HG02840 (cell line): ENCODE measurements around the gene UTS2B.

Experiments used
- ATAC-seq: cut with Tn5 transposase; IDR thresholded peaks from one replicate; pipeline ENCODE4 v1.9.1; 2021; ENCODE audit warnings: mild to moderate bottlenecking, moderate library complexity, moderate number of reproducible peaks; ENCODE audit not compliant: unreplicated experiment, low FRiP score

The UTS2B gene

GRCh38 chr3:191353022-191353777 lies 22.9 kb upstream of the UTS2B start:
- ATAC-seq, result no peak

GRCh38 chr3:191352014-191352413 lies 21.7 kb upstream of the UTS2B start:
- no peak for ATAC-seq

- no peak for ATAC-seq
Measured at GRCh38 chr3:191350396-191351090, 20.2 kb upstream of the UTS2B start.

- no peak for ATAC-seq
Measured at GRCh38 chr3:191348098-191348497, 17.8 kb upstream of the UTS2B start.

GRCh38 chr3:191347228-191347627 lies 16.9 kb upstream of the UTS2B start:
- no peak for ATAC-seq

- no peak for ATAC-seq
Measured at GRCh38 chr3:191345334-191345733, 15.0 kb upstream of the UTS2B start.

GRCh38 chr3:191343913-191344312 lies 13.6 kb upstream of the UTS2B start:
- no peak for ATAC-seq

GRCh38 chr3:191343115-191343514 lies 12.8 kb upstream of the UTS2B start:
- ATAC-seq, result no peak

GRCh38 chr3:191342411-191342810 lies 12.1 kb upstream of the UTS2B start:
- ATAC-seq, result no peak

- ATAC-seq, result no peak
Measured at GRCh38 chr3:191342006-191342405, 11.7 kb upstream of the UTS2B start.

GRCh38 chr3:191340966-191341365 lies 10.6 kb upstream of the UTS2B start:
- ATAC-seq, result no peak

- no peak for ATAC-seq
Measured at GRCh38 chr3:191340351-191340750, 10.0 kb upstream of the UTS2B start.

GRCh38 chr3:191339316-191339917 lies 9.1 kb upstream of the UTS2B start:
- no peak for ATAC-seq

GRCh38 chr3:191338177-191338488 lies 7.8 kb upstream of the UTS2B start:
- no peak for ATAC-seq

- ATAC-seq, result no peak
Measured at GRCh38 chr3:191336833-191337232, 6.5 kb upstream of the UTS2B start.

- ATAC-seq, result no peak
Measured at GRCh38 chr3:191334346-191334893, 4.1 kb upstream of the UTS2B start.

- ATAC-seq, result no peak
Measured at GRCh38 chr3:191333298-191333880, 3.1 kb upstream of the UTS2B start.

GRCh38 chr3:191331388-191331787 lies 1.1 kb upstream of the UTS2B start:
- no peak for ATAC-seq

GRCh38 chr3:191330530-191331048 lies 263 bp upstream of the UTS2B start:
- no peak for ATAC-seq

- peak; percentile 80 for ATAC-seq
Measured at GRCh38 chr3:191328962-191329653, 1.2 kb downstream of the UTS2B start, which contains the start of gene CCDC50. TSS of gene CCDC50 (plus strand) at chr3:191329394. CDS start at chr3:191329675, 281 bp downstream.
